Measurements from ENCODE around the gene TRIM67.

TRIM67 gene

DNA sequence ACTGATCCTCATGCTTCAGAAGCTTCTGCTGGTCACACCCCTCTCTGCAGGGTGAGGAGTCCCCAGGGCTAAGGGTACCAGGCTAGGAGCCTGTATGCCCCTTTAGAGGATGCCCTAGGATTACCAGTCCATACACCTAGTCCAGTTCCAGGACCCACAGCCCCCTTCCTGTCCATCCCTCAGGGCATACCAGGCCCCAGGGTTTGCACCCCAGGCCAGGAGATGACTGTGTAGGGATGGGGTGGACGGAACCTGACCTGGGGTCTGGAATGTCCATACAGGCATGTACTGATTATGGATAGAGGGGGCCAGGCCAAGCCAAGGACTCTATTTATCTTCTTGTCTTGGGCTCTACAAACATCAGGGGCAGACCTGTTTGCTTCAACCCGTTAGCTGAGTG is 34.9 kb downstream of the TRIM67 start:
- DNase-seq (ENCODE audit: low read depth) = no peak
- H3K27me3 ChIP-seq (replicated peaks; ENCODE audit: control insufficient read depth, insufficient read depth, low read length) = peaks cover 4% of the 10 kb centered on the region
- no peak overlapping the region for H3K4me3 ChIP-seq (ENCODE audit: low read length)
- peaks cover 19% of the 10 kb centered on the region for H3K4me1 ChIP-seq (ENCODE audit: control insufficient read depth, insufficient read depth, low read length)
- H3K9me3 ChIP-seq (ENCODE audit: control insufficient read depth, low read length) = peaks cover 6% of the 10 kb centered on the region
- H3K36me3 ChIP-seq (ENCODE audit: control insufficient read depth, insufficient read depth, low read length, severe bottlenecking) = no peaks in the 10 kb centered on the region
- no peak overlapping the region for H3K9ac ChIP-seq (ENCODE audit: low read length)

- peaks cover 21% of the 10 kb centered on the region for H3K4me1 ChIP-seq (ENCODE audit: control insufficient read depth, insufficient read depth, low read length)
- no peak overlapping the region for H3K4me3 ChIP-seq (ENCODE audit: low read length)
- H3K27me3 ChIP-seq (replicated peaks; ENCODE audit: control insufficient read depth, insufficient read depth, low read length) = peaks cover 4% of the 10 kb centered on the region
- no peak for DNase-seq (ENCODE audit: low read depth)
- H3K36me3 ChIP-seq (ENCODE audit: control insufficient read depth, insufficient read depth, low read length, severe bottlenecking) = no peaks in the 10 kb centered on the region
- H3K9ac ChIP-seq (ENCODE audit: low read length) = no peak overlapping the region
- no peaks in the 10 kb centered on the region for H3K9me3 ChIP-seq (ENCODE audit: control insufficient read depth, low read length)
Observed at GRCh38 chr1:231199868-231200267, 38.0 kb downstream of the TRIM67 start.

GRCh38 chr1:231200388-231201031 is 38.7 kb downstream of the TRIM67 start:
- DNase-seq (ENCODE audit: low read depth) = peak; percentile 64
- Histone ChIP-seq H3K4me1 (ENCODE audit: control insufficient read depth, insufficient read depth, low read length) (peaks cover 21% of the 10 kb centered on the region), H3K9ac (ENCODE audit: low read length) (no peak overlapping the region), H3K27me3 (replicated peaks; ENCODE audit: control insufficient read depth, insufficient read depth, low read length) (peaks cover 4% of the 10 kb centered on the region), H3K36me3 (ENCODE audit: control insufficient read depth, insufficient read depth, low read length, severe bottlenecking) (no peaks in the 10 kb centered on the region), H3K4me3 (ENCODE audit: low read length) (no peak overlapping the region), H3K9me3 (ENCODE audit: control insufficient read depth, low read length) (no peaks in the 10 kb centered on the region)

- H3K4me1 ChIP-seq (ENCODE audit: control insufficient read depth, insufficient read depth, low read length) = peaks cover 21% of the 10 kb centered on the region
- H3K9me3 ChIP-seq (ENCODE audit: control insufficient read depth, low read length) = no peaks in the 10 kb centered on the region
- no peak overlapping the region for H3K9ac ChIP-seq (ENCODE audit: low read length)
- H3K27me3 ChIP-seq (replicated peaks; ENCODE audit: control insufficient read depth, insufficient read depth, low read length) = peaks cover 4% of the 10 kb centered on the region
- H3K4me3 ChIP-seq (ENCODE audit: low read length) = no peak overlapping the region
- DNase-seq (ENCODE audit: low read depth) = no peak
- H3K36me3 ChIP-seq (ENCODE audit: control insufficient read depth, insufficient read depth, low read length, severe bottlenecking) = no peaks in the 10 kb centered on the region
Observed at GRCh38 chr1:231201375-231201978, 39.6 kb downstream of the TRIM67 start.

GRCh38 chr1:231201979-231202633 is 40.2 kb downstream of the TRIM67 start:
- H3K9me3 ChIP-seq (ENCODE audit: control insufficient read depth, low read length) = no peaks in the 10 kb centered on the region
- H3K4me3 ChIP-seq (ENCODE audit: low read length) = no peak overlapping the region
- H3K27me3 ChIP-seq (replicated peaks; ENCODE audit: control insufficient read depth, insufficient read depth, low read length) = no peaks in the 10 kb centered on the region
- no peak overlapping the region for H3K9ac ChIP-seq (ENCODE audit: low read length)
- no peaks in the 10 kb centered on the region for H3K36me3 ChIP-seq (ENCODE audit: control insufficient read depth, insufficient read depth, low read length, severe bottlenecking)
- H3K4me1 ChIP-seq (ENCODE audit: control insufficient read depth, insufficient read depth, low read length) = peaks cover 21% of the 10 kb centered on the region
- no peak for DNase-seq (ENCODE audit: low read depth)

DNA sequence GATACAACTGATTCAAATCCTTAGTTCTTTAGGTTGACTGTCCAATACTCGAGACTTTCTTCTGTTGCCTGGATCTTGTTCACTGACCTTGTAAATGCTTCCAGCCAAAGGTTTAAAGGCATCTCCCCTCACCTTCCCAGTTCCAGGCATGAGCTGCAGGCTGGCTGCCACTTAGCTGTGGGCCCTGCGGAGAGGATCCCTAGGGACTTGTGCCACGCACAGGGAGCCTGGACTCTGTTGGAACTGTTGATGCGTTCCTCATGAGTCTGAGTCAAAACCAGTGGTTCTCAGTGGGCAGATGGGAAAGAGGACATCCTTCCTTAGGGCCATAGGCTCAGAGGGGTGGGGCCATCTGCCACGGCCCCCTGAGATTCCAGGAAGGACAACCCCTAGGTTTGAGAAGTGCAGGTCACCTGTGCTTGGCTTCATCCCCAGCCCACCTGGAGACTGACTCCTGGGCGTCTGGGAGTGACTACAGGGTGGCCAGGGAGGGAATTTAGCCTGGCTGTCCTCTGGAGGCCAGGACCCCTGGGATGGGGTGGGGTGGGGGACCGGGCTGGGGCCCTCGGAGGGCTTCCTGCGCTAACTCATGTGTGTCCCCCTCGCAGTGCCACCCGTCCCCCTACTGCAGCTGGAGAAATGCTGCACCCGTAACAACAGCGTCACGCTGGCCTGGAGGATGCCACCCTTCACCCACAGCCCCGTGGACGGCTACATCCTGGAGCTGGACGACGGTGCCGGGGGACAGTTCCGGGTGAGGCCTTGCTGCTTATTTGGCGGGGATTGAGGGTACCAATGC is 41.6 kb downstream of the TRIM67 start:
- Histone ChIP-seq H3K9ac (ENCODE audit: low read length) (no peak overlapping the region), H3K4me3 (ENCODE audit: low read length) (no peak overlapping the region), H3K36me3 (ENCODE audit: control insufficient read depth, insufficient read depth, low read length, severe bottlenecking) (no peaks in the 10 kb centered on the region), H3K4me1 (ENCODE audit: control insufficient read depth, insufficient read depth, low read length) (peaks cover 21% of the 10 kb centered on the region), H3K9me3 (ENCODE audit: control insufficient read depth, low read length) (no peaks in the 10 kb centered on the region), H3K27me3 (replicated peaks; ENCODE audit: control insufficient read depth, insufficient read depth, low read length) (no peaks in the 10 kb centered on the region)
- no peak for DNase-seq (ENCODE audit: low read depth)

- peak; percentile 40 for DNase-seq (ENCODE audit: low read depth)
Observed at GRCh38 chr1:231206856-231207255, 45.0 kb downstream of the TRIM67 start.

DNA sequence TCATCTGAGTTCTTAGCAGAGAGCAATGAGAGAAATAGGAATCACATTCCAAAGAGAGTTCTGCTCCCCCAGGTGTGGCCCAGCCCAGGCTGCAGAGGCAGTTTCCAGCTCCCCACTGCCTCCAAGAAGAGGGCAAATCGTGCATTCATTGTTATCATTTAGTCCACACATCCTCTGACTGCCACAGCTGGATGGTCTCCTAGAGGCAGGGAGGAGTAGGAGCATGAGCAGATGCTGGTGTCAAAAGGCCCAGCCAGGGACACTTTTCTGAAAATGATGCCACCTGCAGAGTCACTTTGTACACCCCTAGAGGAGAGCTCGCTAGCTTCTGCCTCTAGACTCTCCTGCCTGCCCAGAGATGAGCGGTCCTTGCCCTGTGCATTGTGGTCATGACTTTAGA is 45.6 kb downstream of the TRIM67 start:
- Histone ChIP-seq H3K9me3 (ENCODE audit: control insufficient read depth, low read length) (no peaks in the 10 kb centered on the region), H3K4me1 (ENCODE audit: control insufficient read depth, insufficient read depth, low read length) (peaks cover 11% of the 10 kb centered on the region), H3K27me3 (replicated peaks; ENCODE audit: control insufficient read depth, insufficient read depth, low read length) (no peaks in the 10 kb centered on the region), H3K36me3 (ENCODE audit: control insufficient read depth, insufficient read depth, low read length, severe bottlenecking) (no peaks in the 10 kb centered on the region), H3K4me3 (ENCODE audit: low read length) (no peak overlapping the region), H3K9ac (ENCODE audit: low read length) (no peak overlapping the region)
- DNase-seq (ENCODE audit: low read depth) = no peak

More at GRCh38 chr1:231206856-231207255, 45.0 kb downstream of the TRIM67 start:
- Histone ChIP-seq H3K4me1 (ENCODE audit: control insufficient read depth, insufficient read depth, low read length) (peaks cover 13% of the 10 kb centered on the region), H3K27me3 (replicated peaks; ENCODE audit: control insufficient read depth, insufficient read depth, low read length) (no peaks in the 10 kb centered on the region), H3K9ac (ENCODE audit: low read length) (no peak overlapping the region), H3K9me3 (ENCODE audit: control insufficient read depth, low read length) (no peaks in the 10 kb centered on the region), H3K36me3 (ENCODE audit: control insufficient read depth, insufficient read depth, low read length, severe bottlenecking) (no peaks in the 10 kb centered on the region), H3K4me3 (ENCODE audit: low read length) (no peak overlapping the region)

DNA sequence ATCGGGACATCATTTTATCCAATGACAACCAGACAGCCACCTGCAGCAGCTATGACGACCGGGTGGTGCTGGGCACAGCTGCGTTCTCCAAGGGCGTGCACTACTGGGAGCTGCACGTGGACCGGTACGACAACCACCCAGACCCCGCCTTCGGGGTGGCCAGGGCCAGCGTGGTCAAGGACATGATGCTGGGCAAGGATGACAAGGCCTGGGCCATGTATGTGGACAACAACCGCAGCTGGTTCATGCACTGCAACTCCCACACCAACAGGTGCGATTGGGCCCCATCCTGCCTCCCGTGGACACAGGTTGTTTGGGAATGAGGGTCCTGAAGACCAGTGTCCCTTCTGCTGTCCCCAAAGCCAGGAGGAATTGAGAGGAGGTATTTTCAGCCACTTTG is 47.1 kb downstream of the TRIM67 start:
- H3K27me3 ChIP-seq (replicated peaks; ENCODE audit: control insufficient read depth, insufficient read depth, low read length) = peaks cover 11% of the 10 kb centered on the region
- no peak overlapping the region for H3K4me3 ChIP-seq (ENCODE audit: low read length)
- no peak for DNase-seq (ENCODE audit: low read depth)
- no peak overlapping the region for H3K9ac ChIP-seq (ENCODE audit: low read length)
- H3K4me1 ChIP-seq (ENCODE audit: control insufficient read depth, insufficient read depth, low read length) = peaks cover 2% of the 10 kb centered on the region
- no peaks in the 10 kb centered on the region for H3K9me3 ChIP-seq (ENCODE audit: control insufficient read depth, low read length)
- no peaks in the 10 kb centered on the region for H3K36me3 ChIP-seq (ENCODE audit: control insufficient read depth, insufficient read depth, low read length, severe bottlenecking)

DNA sequence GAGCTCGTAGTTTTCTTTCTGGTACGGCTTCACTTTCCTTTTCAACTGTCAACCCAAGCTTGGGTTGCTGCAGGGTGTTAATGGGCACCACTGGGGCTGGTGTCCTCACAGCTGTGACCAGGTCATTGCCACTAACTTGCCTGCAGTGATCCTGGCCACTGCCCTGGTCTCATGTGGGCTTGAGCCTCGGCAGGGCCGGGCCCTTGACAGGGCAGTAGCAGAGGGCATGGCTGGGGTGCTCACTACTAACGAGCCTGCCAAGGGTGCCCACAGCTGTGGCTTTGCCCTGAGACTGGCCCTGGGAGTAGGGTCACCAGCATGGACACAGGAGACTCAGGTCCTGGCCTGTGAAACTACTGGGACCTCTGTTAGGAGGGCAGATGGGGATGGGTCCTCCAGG is 47.7 kb downstream of the TRIM67 start:
- H3K9me3 ChIP-seq (ENCODE audit: control insufficient read depth, low read length) = no peaks in the 10 kb centered on the region
- no peaks in the 10 kb centered on the region for H3K36me3 ChIP-seq (ENCODE audit: control insufficient read depth, insufficient read depth, low read length, severe bottlenecking)
- no peak overlapping the region for H3K4me3 ChIP-seq (ENCODE audit: low read length)
- H3K4me1 ChIP-seq (ENCODE audit: control insufficient read depth, insufficient read depth, low read length) = peaks cover 2% of the 10 kb centered on the region
- H3K9ac ChIP-seq (ENCODE audit: low read length) = no peak overlapping the region
- no peak for DNase-seq (ENCODE audit: low read depth)
- peaks cover 14% of the 10 kb centered on the region for H3K27me3 ChIP-seq (replicated peaks; ENCODE audit: control insufficient read depth, insufficient read depth, low read length)

DNA sequence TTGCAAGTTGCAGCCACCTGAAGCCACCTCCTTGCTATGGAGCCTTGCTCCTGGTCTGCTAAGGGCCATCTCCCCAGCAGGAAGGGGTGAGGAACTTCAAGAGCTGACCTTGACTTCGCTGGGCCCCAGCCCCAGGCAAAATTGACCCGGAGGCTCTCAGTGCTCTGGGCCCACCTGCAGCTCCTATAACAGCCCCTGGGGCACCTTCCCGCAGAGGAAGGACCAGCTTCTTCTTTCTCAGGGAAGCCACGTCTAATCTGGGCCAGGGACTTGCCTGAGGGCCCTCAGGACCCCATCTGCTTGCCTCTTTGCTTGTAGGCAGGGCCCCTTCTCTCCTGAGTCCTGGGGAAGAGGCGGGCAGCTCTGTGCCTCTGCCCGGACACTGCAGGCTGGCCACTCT is 48.3 kb downstream of the TRIM67 start:
- Histone ChIP-seq H3K9ac (ENCODE audit: low read length) (no peak overlapping the region), H3K4me1 (ENCODE audit: control insufficient read depth, insufficient read depth, low read length) (peaks cover 2% of the 10 kb centered on the region), H3K36me3 (ENCODE audit: control insufficient read depth, insufficient read depth, low read length, severe bottlenecking) (no peaks in the 10 kb centered on the region), H3K9me3 (ENCODE audit: control insufficient read depth, low read length) (no peaks in the 10 kb centered on the region), H3K27me3 (replicated peaks; ENCODE audit: control insufficient read depth, insufficient read depth, low read length) (peaks cover 18% of the 10 kb centered on the region), H3K4me3 (ENCODE audit: low read length) (no peak overlapping the region)
- DNase-seq (ENCODE audit: low read depth) = no peak

Data from adipocyte (in vitro differentiated cells).